NCI-H748 treated with DMSO at 0.1 percent for 48 hours (cell line): ENCODE measurements around the gene ESR2.
"Not testable (repeated sequence)": the region's sequence is repeated elsewhere in the genome, so short reads cannot be mapped to it uniquely, and the experiment has no call there.

Experiments
- DNase-seq: peaks from one replicate; lab custom pipeline; 2025; lab: John Stamatoyannopoulos, UW

ESR2 gene

DNA sequence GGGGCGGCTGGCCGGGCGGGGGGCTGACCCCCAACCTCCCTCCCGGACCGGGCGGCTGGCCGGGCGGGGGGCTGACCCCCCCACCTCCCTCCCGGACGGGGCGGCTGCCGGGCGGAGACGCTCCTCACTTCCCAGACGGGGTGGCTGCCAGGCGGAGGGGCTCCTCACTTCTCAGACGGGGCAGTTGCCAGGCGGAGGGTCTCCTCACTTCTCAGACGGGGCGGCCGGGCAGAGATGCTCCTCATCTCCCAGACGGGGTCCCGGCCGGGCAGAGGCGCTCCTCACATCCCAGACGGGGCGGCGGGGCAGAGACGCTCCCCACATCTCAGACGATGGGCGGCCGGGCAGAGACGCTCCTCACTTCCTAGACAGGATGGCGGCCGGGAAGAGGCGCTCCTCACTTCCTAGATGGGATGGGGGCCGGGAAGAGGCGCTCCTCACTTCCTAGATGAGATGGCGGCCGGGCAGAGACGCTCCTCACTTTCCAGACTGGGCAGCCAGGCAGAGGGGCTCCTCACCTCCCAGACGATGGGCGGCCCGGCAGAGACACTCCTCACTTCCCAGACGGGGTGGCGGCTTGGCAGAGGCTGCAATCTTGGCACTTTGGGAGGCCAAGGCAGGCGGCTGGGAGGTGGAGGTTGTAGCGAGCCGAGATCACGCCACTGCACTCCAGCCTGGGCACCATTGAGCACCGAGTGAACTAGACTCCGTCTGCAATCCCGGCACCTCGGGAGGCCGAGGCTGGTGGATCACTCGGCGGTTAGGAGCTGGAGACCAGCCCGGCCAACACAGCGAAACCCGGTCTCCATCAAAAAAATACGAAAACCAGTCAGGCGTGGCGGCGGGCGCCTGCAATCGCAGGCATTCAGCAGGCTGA is 256.1 kb downstream of the ESR2 start:
- not testable (repeated sequence) for DNase-seq

GRCh38 chr14:64035143-64035542 is 259.0 kb downstream of the ESR2 start:
- DNase-seq = no peak
